Hepatic stellate cell (primary cell): ENCODE results near the gene DLGAP1.

Experiments used
- DNase-seq: peaks from one replicate; pipeline ENCODE4 v3.0.0; 2011; ENCODE audit warnings: low spot score

The DLGAP1 gene

DNA sequence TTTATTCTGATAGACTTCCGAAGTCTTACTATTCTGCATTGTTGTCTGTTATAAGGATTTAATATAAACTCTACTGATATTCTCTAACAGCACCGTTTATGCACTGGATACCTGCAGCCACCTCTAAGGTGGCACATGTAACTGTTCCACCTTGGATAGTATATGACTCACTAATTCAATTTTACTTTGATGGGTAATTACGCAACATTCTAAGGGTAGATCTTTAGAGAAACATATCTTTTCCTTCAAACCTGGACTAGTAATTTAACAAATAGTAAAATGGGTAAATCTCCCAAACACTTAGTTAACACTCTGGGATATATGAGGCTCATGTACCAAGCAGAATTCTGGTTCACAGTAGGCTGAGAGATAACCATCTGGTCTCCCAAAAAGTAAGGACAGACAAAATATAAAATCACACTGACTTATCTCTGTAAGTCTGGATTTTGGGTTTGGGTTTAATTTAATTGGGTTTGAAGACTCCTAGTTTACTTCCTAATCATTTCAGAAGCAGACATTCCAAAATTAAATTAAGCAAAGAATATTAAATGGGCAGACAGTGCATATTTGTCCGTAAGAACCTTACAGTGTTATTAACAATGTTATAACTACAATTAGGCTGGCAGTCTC, 590.3 kb downstream of the DLGAP1 start:
- no peak for DNase-seq

DNA sequence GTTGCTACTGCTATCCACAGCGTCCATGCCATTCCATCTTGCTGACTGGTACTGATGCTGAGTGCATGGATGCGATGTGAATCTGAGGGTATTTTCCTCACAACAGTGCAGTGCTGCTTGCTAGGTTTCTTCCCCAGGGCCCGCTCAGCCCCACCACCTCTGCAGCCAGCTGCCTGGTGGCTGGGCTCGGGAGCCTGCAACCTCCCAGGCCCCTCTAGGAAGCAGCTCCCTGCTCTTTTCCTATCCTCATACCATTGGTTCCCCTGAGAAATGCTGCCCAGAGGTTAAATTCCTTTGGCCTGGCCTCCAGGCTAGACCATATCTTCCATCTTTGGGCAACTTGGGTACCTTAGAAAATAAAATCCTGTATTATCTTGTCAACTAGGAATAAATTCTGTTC, 591.5 kb downstream of the DLGAP1 start:
- DNase-seq = no peak

DNA sequence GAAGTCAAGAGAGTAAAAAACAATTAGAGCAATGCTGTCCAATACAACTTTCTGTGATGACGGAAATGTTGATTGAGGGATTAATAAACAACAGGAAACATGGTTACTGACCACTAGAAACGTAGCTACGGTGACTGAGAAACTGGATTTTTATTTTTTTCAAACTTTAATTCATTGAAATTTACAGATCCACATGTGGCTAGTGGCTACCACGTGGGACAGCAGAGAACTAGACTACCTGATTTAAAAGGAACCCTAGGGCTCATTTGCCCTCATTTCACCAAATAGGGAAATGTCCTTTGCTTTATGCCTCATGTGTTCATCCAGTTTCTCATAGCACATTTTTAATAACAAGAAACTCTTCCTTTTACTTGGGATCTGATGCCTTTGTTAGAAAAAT, 592.1 kb downstream of the DLGAP1 start:
- no peak for DNase-seq

DNA sequence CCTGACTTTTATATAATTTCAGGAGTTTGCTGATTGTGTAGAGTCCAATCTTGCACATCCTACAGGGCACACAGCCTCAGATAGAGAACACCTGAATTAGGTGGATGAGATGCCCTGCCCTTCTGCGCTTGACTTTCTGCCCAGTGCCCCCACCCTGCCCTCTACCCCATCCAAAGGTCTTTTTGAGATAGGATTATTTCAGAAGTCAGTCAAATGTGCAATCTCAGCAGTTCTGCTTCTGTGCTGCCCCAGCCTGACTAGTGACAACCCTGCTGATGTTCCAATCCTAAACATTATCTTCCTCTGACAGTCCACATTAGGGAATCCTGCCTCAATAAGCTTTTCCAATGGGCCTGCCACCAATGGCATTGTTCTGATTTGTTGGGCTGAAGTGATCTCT, 593.6 kb downstream of the DLGAP1 start:
- no peak for DNase-seq

DNA sequence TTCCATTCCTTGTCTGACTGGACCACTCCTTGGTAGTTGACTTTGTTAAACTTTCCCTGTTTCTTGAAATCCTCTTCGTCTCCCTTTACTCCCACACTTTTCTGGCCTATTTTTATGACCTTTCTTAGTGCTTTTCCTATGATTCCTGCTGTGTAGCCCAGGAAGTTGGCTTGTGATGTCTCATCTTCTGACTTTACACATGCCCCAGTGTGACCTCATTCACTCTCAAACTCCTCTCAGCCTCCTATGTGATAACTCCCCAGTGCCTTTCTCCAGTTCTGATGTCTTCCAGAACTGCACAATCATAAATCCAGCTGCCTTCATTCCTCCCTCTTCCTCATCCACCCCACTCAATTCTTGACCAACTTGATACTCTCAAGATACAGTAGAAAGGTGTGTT, 597.6 kb downstream of the DLGAP1 start:
- no peak for DNase-seq

DNA sequence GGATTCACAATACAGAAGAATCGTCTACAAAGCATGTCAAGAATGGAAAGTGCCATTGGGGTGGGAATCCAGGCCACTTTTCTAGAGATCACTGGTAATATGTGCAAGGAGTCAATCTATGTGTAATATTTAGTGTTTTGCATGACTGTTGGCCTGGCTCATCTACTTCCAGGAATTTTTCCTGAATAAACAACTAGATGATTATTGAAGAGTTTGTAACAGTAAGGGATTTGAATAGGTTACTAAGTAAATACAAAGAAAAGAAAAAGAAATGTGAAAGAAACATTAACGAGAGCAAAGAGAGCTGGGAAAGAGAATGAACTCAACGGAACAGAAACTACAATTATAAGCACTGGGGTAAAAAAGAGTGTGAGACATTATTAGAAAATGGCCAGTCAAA, 599.1 kb downstream of the DLGAP1 start:
- DNase-seq = no peak

DNA sequence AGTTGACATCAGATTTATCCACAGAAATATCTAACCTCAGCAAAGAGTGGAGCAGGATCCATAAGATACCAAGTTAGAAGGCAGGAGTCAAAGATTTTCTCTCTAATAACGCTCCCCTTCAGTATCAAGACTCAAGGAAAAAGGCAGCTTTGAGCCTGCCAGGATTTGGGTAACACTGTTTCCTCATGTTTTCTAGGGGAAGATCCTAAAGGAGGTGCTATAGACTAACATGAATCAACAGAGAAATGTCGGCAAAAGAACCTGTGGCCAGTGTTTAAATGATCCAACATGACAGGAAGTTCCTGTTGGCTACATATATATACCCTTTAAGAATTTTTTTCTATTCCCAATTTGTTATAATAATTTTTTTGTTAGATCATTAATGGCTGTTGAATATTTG, 602.8 kb downstream of the DLGAP1 start:
- no peak for DNase-seq

DNA sequence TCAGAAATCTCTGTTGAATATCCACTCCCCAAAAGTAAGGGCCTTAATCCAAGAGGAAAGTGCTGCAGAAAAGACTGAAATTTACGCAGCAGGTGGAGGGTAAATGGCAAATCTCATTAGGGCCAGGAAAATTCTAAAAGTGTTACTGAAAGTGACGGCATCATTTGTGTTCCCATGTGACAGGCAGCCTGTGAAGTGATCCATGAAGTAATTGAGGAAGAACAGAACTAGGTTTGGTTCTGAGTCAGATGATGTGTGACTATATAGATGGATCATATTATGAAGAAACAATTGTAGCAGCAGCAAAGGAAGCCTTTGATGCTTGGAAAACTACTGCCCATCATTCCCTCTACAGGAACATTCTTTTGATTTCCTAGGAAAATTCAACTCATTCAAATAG, 603.9 kb downstream of the DLGAP1 start:
- DNase-seq = no peak

DNA sequence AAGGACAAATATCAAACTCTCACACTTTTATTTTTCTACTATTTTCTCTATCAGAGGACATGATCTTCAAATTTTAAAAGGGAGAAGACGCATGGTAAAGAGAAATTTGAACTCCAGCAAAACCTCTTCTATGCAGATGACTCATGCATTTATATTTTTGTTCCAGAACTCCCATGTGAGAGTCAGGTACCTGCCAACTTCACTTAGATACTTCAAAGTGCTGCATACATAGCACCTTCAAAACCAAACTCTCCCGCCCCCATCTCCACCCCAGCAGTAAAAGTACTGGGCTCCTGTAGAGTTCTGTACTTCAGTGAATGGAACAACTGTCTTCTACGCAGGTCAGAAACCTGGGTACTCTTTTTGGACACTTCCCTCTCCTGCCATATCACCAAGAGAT, 606.8 kb downstream of the DLGAP1 start:
- DNase-seq = no peak

DNA sequence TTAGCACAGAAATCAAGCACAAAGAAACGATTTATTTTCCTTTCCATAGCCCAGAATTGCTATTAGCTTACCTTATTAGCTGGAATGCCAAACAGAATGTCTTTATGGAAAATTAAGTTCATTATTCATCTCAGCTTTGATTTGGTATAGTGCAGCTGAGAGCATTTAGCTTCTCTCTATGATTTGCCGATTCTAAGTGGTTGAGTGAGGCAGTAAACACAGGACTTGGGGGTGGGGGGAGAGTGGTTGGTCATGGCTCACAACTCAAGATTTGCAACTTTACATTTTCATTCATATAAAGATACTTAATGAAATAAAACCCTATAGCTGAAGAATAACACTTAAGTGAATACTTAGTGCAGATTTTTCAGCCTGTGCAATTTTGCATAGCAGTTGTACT, 609.9 kb downstream of the DLGAP1 start:
- DNase-seq = no peak

DNA sequence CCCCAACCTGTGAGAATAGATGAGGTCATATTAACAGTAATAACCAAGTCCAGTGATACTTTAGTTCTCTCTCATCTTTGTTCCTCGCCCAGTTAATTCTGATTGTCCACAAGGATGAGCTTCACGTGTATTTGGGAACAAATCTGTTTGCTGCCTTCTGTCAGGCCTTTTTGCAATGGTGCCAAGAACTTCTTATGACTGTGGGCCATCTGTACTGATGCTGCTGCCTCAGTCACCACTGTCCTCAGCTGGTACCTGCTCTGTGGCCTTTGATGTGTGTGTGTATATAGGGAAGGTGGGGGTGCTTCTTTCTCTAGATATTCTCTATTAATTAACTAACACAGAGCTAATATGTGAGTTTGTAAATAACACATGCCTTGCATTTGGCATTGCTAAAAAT, 612.3 kb downstream of the DLGAP1 start:
- no peak for DNase-seq

DNA sequence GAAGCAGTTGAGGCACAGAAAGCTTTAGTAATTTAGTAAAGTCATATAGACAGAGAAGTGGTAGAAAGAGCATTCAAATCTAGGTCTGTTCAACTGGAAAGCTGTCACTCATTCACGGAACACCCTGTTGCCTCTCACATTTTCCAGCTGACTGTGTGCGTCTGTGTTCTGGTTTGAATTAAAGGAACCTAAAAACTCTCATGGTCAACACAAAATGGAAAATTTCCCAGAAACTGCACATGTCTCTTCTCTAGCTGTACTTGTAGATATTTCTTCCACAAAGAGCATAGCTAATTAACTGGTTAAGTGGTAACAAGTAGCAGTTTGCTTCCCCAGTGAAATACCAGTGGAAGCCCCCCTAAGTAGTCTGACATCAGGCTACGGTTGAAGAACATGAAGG, 614.3 kb downstream of the DLGAP1 start:
- no peak for DNase-seq

DNA sequence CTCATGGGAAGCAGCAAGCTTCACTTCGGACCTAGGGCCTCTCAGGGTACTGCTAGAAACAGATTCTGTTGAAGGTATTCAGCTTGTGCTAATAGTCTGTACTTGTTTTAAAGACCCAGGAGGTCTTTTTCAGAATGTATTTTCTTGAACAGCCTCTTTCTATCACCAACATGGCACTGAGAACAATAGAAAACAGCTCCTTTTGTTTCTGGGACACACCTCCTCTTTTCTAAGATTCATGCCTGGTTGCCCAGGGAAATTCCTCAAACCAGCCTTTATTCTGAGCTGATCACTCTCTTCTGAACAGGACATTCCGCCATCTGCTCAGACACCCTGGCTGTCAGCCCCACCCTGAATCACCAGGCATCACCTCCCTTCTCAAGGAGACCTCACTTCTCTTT, 615.5 kb downstream of the DLGAP1 start:
- DNase-seq = no peak

DNA sequence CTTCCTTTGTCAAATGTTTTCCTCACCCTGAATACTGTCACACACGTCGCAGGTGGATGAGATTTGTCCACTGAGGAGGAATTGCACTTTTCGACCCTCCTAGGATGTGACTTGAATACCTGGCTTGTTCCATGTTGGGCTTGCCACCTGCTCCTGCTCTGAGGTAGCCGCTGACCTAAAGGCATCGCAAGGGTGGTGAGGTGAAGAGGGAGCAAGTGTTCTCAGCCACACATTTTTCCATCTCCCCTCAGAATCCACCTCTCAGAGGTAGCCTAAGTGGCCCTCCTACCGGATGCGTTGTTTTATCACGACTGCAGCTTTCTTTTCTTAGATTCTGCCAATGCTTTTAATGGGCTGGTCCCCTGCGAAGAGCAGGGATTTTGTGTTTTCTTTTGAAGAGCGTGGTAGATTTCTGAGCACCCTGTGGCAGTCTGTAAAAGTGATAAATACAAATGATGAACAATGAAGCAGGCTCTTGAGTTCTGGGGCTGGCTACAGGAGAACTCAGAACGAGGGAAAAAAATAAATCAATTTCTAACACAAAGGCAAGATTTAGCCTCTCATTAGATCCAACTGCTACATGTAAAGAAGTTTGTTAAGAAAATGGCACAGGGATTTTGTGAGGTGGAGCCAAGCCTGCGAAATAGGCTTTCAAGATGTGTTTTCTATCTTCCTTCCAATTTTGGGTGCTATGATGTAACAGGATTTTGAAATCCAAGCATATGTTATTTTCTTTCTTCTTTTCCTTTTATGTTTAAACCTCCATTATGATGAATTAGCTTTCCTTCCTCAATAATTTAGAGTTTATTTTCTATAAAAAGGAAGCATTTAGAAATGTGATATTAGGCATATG, 618.4 kb downstream of the DLGAP1 start:
- no peak for DNase-seq

DNA sequence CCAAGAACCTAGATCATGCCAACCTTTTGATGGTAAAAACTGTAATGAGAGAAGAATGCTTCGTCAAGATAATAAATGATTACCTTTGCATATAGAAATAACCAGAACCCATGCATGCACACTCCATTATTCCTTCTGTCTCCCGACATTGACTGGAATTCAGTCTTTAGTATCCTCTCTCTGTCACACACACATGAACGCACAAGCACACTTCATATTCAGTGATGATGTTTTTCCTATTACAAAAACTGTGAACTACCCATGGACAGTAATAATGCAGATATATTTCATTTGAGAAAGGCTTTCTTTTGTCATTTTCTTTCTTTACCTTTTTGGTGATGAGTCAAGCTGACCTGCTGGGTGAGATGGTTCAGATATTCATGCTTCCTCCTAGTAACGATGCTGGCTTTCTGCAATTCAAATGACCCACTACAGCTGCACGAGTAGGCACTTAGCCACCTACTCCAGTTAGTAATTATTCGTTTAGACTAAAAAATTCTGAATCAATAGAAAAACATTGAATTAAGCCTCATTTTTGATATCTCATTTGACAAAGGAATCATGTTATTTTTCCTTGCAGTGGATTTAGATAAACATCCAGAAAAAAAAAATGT, 623.0 kb downstream of the DLGAP1 start:
- no peak for DNase-seq

DNA sequence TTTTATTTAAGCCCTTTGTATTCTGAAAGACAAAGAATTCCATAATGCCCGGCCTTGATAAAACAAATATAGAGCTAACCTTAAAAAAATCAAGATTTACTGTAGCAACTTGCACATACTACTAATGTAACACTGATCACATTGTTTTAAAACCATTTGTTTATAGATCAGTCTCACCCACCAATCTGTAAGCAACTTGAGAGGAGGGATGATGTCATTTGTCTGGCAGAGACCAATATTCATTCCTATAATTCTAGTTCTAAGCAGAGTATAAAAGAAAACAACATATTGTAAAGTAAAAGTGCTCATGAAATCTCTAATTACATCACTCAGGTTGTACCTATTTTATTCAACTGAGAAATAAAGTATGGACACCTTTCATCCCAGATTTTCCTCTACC, 624.5 kb downstream of the DLGAP1 start:
- no peak for DNase-seq

DNA sequence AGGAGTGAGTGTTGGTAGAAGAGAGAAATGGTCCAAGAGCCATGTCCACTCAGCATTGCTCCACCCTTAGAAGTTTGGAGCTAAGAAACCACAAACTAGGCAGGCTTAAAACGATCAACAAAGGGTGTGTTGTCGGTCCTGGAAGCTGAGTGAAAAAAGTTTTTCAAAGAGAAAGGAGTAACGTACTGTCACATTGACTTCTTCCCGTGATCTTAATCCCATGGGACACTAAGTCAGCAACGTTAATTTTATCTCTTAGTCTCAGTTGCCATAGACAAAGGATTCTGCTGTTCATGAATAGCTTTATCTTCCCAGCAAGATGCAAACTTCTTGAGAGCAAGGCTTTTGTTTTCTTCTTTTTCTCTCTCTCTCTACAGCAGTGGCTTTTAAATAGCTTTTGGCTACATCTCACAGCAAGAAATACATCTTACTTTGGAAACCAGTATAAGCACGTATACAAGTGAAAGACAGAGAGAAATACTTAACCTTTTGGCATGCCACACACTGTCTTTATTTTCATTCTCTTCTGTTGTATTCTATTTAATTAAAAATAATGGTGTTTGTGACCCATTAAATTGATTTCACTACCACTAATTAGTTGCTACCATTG, 627.8 kb downstream of the DLGAP1 start:
- DNase-seq = no peak

DNA sequence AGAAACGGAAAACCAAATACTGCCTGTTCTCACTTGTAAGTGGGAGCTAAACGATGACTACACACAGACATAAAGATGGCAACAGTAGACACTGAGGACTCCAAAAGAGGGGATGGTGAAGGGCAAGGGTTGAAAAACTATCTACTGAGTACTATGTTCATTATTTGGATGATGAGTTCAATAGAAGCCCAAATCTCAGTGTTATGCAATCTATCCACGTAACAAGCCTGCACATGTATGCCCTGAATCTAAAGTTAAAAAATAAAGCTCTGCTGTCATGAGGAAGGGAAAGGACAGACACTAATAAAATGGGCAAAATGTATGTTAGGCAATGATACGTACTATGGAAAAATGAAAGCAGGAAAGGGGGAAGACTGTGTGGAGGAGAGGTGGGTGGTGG, 629.1 kb downstream of the DLGAP1 start:
- DNase-seq = no peak

DNA sequence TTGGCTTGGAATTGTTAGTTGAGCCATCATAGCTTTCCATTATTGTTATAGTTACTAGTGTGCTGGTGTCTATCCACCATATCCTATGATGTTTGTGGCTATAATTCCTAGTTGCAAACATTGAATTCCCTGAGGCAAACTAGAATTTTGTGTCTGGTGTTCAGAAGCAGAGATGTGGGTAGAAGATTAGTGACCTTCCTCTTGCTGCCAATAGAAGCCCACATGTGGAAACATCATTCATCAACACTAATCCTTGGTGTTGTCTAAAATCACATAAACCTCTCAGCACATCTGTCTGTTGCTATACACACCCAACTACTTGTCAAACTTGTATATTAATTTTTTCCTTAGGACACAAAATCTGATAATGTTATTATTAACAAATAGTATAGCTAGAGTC, 631.0 kb downstream of the DLGAP1 start:
- no peak for DNase-seq

DNA sequence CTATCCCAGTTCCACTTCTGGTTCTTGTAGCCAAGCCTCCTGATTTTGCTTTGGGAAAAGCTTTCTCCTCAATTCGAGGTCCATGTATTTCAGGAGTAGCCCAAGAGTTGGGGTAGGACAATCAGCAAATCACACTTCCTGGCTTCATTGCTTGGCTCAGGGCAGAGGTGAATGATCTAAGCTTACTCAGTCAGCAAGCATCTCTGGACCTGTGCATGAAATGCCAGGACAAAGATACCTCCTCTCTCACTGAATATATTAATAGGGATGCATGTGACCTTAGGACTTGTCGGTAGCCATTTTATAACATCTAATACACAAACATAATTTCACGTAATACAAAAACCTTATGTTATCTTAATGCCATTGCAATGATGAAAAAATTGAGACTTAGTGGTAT, 632.0 kb downstream of the DLGAP1 start:
- no peak for DNase-seq

DNA sequence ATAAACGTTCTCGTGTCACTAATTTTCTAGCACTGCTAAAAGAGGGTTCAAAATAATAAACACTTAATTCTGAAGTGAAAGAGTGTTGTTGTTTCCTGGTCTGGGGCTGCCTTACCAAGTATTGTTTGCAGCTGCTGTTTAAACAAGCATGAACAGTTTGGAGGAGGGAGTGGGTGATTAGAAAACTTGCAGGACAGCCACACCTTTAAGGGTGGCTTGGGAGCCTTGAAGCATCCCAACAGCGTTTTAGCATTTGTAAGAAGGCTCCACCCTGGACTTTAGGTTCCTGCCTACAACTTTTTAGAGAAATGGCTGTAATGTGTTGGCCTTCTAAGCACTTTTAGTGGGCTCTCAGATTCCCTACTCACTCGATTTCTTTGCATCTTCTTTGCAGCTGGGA, 633.6 kb downstream of the DLGAP1 start:
- no peak for DNase-seq

DNA sequence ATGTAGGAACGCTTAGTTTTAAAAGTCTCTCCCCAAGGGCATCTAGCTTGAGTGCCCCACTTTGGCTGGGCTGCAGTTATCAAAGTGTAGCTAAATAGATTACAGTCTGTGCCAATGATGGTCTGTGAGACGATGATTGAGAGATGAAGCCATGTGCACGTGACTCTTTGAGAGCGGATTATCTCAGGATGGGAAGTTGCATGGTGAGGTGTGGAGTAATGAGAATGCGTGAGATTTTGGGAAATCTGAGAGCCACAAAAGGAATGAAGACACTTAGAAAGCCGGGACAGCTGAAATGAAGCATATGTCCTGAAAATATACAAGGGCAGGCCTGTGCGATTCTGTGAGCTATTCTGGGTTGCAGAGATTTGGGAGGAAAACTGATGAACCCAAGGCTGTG, 635.1 kb downstream of the DLGAP1 start:
- no peak for DNase-seq
